Measurements from ENCODE around the gene INHBC.

The INHBC gene

GRCh38 chr12:57469296-57470164 lies 34.9 kb downstream of the INHBC start:
- no peak for DNase-seq (ENCODE audit: low read depth)

- DNase-seq (ENCODE audit: low read depth), result no peak
Measured at GRCh38 chr12:57470286-57470969, 35.8 kb downstream of the INHBC start.

DNA sequence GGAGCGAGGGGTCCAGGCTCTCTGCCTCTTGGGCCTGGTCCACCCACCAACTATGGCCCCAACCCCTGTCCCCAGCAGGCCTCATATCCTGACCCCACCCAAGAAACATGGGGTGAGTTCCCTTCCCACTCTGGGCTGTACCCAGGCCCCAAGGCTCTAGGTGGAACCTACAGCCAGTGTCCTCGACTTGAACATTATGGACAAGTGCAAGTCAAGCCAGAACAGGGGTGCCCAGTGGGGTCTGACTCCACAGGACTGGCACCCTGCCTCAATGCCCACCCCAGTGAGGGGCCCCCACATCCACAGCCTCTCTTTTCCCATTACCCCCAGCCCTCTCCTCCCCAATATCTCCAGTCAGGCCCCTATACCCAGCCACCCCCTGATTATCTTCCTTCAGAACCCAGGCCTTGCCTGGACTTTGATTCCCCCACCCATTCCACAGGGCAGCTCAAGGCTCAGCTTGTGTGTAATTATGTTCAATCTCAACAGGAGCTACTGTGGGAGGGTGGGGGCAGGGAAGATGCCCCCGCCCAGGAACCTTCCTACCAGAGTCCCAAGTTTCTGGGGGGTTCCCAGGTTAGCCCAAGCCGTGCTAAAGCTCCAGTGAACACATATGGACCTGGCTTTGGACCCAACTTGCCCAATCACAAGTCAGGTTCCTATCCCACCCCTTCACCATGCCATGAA lies 36.5 kb downstream of the INHBC start:
- DNase-seq (ENCODE audit: low read depth), result no peak

DNA sequence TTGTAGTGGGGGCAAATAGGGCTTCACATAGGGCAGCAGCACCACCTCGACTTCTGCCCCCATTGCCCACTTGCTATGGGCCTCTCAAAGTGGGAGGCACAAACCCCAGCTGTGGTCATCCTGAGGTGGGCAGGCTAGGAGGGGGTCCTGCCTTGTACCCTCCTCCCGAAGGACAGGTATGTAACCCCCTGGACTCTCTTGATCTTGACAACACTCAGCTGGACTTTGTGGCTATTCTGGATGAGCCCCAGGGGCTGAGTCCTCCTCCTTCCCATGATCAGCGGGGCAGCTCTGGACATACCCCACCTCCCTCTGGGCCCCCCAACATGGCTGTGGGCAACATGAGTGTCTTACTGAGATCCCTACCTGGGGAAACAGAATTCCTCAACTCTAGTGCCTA lies 37.1 kb downstream of the INHBC start:
- no peak for DNase-seq (ENCODE audit: low read depth)

DNA sequence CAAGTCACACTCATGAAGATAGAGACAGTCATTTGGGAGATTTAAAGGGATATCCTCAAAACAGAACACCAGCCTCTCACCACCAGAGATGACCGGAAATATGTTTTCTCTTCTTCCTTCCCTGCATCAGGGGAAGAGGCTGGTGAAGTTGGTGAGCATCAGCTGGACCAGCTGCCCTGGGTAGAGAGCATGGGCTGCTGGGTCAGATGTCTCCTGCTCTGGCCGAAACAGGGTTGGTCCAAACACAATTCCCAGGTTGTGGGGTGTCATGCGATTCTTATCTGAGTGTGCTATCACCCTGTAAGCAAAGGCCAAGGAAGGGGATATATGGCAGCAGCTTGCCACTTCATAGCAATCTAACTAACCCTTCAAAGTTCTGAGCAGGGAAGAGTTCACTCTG lies 37.8 kb downstream of the INHBC start:
- DNase-seq (ENCODE audit: low read depth), result no peak

GRCh38 chr12:57473392-57473791 lies 38.8 kb downstream of the INHBC start:
- DNase-seq (ENCODE audit: low read depth), result no peak

DNA sequence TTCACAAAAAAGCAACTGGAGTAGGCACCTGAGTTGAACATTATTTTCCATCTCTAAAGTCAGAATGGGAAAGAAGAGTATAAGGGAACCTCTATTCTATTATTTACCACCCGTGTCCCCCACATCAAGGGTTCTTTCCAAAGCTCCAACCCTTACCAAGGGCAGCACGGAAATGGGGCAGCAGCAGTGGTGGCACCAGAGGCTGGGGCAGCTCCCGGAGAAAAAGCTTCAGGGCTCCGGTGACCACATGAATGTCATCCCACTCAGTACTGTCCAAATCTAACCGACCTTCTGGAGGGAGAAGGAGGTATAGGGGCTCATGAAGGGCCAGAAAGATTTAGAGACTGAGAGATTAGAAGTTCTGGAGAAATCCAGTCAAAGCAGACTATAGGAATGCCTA lies 39.3 kb downstream of the INHBC start:
- DNase-seq (ENCODE audit: low read depth), result no peak

- no peak for DNase-seq (ENCODE audit: low read depth)
Measured at GRCh38 chr12:57474430-57474829, 39.8 kb downstream of the INHBC start.

- DNase-seq (ENCODE audit: low read depth), result no peak
Measured at GRCh38 chr12:57474862-57475261, 40.3 kb downstream of the INHBC start.

DNA sequence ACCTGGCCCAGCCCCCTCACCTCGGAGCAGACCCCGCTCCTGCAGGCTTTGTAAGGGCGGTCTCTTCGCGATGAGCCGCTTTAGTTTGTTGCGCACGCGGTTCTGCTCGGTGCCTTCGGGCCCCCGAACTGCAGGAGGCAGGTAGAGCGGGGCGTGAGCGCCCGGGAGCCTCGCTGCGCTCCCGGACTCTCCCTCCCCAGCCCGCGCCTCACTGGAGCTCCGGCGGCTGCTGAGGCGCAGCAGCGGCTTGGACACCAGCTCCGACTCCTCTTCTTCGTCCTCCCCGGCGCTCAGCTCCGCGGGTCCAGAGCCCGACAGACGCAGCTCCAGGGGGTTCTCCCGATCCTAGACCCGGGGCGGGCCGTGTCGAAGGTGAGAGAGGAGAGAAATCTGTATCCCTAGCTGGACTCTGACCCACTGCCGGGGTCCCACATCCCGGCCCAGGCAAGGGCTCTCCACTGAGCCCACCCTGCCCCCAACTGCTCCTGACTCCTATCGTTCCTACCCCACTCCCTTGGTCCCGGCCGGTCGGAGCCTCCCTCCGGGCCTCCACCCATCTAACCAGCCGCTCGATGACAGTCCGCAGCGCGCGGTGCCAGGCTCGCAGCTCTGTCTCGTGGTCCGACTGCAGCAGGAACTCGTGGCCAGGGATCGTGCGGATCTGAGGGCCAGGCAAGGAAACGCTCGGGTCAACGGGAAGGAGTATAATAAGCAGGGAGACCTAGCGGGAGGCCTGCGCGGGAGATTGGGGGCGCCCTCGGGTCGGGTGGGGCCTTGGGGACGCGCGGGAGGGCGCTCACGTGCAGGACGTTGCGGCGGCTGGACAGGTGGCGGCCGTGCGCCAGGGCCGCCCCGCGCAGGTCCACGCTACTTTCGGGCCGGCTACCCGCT lies 40.9 kb downstream of the INHBC start:
- no peak for DNase-seq (ENCODE audit: low read depth)

DNA sequence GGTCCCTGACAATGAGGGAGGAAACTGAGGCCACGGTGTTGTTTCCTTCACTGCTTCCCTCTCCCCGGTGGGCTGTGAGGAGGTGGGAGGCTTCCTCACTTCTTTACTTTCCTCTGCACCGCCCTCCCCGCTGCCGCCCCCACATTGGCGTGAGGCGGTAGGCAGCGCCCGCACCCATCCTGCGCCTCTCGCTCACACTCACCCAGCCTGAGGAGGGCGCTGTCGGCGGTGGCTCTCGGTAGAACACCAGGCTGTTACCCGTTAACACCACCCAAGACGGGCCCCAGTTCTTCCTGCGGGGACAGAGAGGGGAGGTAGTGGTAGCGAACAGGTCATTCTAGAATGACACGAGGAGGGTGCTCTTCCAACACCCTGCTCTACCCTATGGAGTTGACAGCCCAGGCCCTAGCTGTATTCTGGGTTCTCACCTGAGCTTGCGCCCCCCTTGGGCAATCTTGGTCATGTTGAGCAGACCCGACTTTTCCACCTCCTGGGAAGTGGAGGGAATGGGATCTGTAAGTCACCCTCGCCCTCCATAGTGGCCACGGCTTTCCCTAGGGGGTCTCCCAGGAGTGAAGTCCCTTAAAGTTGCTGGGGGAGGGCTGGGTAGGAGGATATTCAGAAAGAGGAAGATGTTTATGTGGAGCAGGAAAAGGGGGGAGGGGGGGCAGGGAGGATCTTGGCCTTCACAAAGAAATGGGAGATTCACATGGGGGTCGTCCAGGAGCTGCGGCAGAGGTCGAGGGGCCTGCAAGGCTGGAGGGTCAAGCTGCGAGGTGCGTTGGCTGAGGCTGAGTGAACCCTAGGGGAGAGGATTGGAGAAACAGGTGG lies 41.8 kb downstream of the INHBC start:
- peak; percentile 58 for DNase-seq (ENCODE audit: low read depth)

DNA sequence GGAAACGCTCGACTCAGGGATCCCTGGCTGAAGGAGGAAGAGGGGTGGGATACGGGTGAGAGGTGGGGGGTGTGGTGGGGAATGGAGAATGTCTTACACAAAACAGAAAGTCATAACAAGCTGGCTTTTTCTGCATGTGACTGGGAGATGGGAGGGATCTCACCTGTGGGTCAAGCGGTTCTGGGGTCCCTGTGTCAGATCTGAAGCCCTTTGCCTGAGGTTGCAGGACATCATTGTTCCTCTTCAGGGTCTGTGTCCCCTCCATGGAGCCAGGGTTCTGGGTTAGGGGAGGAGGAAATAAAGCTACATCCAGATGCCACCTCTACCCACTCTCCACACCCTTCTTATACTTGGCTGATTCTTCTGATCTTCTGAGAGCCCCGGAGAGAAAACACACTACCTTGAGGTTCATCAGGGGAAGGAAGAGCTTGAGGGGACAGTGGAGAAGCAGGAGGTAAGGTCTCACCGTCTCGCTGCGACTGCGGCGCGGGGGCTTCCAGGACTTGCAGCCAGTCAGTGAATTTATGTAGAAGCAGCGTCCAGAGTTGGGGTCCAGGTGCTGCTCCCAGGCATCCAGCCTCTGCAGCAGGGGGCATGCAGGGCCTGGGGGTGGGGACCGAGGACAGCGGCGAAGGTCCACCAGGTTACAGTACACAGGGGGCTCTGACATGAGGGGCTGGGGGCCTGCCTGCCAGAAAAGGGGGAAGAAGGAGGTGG lies 42.6 kb downstream of the INHBC start:
- DNase-seq (ENCODE audit: low read depth), result no peak

- no peak for DNase-seq (ENCODE audit: low read depth)
Measured at GRCh38 chr12:57477710-57478681, 43.4 kb downstream of the INHBC start.

- DNase-seq (ENCODE audit: low read depth), result no peak
Measured at GRCh38 chr12:57479043-57479375, 44.4 kb downstream of the INHBC start.

DNA sequence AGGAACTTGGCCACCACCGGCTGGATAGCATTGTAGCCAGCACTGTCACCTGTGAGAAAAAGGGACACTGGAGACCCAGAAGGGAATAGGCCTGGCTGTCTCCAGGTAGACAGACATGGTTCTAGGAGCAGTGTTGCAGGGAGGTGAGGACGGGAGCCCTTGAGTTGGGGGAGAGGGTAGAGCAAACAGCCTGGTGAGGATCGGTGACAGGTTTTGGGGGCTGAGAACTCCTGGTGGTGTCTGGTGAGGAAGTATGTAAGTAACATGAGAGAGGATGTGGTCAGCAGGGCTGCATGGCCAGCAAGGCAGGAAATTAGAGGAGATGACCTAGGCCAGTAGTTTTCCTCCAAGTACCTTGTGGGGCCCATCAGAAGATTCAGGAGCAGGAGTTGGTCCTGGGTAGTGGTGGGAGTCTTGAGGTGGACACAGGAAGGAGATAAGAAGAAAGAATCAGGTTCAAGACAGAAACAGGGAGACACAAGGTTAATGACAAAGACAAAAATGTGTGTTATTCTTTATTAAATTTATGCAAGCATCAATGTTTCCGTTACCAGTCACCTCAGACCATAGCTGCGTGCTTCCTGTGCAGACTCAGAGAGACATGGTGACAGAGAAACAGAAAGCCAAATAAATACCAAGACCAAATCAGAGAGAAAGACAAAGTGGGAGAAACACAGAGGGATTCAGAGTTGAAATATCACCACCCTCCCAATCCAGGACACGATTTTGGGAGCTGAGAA lies 45.0 kb downstream of the INHBC start, which contains the start of gene ARHGAP9:
TSS of gene ARHGAP9 (minus strand) at position 491 of the 740 bp plus-strand sequence. CDS start at position 31, 460 bp downstream.
- no peak for DNase-seq (ENCODE audit: low read depth)

DNA sequence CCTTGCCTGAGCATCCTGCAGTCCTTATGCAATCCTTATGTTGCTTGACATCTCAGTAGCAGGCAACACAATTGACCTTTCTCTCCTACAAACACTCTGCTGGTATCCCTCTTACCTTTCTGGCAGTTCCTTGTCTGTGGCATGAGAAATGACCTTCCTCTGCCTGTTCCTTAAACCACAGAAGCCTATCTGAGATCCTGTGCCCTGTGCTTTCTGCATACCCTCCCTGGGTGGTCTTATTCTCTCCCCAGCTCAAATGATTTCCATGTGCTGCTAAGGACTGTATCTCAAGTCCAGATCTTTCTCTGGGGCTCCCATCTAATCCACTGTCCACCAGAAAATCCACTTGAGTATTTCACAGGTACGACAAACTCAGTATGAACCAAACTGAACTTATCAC lies 47.1 kb downstream of the INHBC start:
- DNase-seq (ENCODE audit: low read depth), result no peak

DNA sequence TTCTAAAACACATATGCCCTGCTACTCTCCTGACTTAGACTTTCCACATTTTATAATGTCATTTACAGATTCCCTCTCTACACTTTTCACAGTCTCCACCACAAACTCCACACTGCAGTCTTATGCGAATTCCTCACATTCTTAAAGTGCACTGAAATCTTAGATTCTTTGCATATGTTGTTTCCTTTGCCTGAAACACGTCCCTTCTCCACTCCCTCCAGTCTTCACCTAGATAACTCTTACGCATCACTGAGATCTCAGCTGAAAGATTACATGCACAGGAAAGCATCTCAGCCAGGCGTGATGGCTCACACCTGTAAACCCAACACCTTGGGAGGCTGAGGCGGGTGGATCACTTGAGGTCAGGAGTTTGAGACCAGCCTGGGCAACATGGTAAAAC lies 48.9 kb downstream of the INHBC start:
- no peak for DNase-seq (ENCODE audit: low read depth)

DNA sequence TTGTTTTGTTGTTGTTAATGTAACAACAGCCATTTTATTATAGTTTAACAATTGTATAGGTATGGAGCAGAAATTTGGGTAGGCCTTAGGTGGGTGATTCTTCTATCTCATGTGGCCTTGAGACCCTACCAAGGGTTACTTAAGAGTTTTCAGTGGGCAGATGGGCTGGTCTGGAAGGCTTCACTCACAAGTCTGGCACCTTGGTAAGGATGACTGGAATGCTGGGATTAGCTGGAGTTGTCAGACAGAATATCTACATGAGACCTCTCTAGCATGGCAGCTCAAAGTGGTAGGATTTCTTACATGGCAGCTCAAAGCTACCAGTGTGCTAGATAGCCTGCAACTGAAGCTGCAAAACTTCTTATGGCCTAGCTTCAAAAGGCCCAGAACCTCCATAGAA lies 51.1 kb downstream of the INHBC start:
- no peak for DNase-seq (ENCODE audit: low read depth)
